Measurements from ENCODE around the gene PRG2.
"Not testable (repeated sequence)": the region's sequence is repeated elsewhere in the genome, so short reads cannot be mapped to it uniquely, and the experiment has no call there.

The PRG2 gene

DNA sequence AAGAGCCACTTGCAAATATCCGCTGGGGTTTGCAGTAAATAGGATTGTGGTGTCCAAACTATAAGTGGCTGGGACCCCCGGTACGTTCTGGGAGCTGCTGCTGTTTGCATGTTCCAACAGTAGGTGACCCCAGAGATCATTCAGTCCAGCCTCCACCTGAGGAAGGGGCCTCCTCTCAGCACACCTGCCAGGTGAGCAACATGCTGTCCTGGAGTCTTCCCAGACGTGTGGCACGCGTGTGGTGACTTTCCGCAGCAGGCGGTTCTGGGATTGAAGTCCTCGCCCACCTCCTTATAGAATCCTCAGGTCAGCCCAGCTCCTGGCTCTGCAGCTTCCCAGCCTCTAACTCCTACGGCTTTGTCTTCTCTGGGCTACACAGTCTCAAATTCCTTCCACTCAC is 45.6 kb downstream of the PRG2 start:
- DNase-seq = no peak

DNA sequence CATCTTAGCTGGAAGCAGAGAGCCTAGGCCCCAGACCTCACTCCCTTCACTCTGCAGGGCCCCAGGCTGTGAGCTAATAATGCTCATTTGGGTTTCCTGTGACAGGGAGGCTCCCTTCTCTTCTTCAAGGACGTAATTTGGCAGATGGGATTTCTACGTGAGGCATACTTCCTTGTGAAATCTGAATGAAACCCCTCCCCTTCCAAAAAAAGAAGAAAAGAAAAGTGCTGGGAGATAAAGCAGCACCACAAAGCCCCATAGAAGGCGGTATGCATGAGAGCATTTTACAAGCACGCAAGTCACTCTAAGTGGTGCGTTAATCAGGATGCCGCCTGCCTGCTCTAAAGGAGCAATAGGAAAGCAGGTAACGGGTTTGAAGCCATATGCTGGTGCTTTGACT is 46.6 kb downstream of the PRG2 start:
- DNase-seq = no peak

DNA sequence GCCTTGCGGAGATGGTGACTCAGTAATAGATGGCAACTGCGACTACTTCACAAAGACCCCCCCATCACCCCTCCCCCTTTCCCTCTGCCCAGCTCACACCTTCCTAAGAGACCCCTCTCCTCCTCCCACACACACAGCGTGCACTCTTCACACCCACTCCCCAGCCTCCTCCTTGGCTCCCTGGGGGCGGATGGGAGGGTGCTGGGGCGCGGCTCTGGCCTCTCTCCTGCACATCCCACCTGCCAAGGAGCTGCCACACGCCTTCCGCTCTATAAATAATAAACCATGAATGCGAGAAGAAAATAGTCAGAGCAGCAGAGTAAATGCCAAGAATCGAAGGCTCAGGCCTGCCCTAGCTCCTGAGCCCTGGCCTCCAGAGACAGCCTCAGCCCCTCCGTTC is 47.7 kb downstream of the PRG2 start:
- DNase-seq = no peak

DNA sequence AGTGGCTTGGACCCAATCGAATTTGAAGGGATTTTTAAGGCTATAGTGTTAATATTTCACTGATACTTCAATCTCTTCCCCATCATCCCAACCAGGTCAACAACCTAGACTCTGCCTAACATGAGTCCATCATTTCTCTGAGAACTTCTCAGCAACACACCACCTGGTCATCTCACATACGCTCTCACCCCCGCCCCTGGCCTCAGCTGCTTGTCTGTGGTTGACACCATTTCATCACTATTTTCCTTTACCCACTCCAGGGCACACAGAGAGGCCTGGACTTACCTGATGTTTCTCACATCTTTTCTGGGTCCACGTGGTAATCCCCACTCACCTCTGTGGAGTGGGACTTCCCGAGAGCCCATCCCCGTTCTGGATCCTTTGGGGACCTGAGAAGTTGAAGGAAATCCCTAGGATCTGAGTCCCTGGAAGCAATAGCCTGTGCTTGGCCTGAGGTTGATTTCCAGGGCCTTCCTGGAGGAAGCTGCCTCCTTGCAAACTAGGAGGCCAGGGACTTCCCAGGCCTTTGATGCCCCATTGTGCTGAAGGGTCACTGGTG is 49.1 kb downstream of the PRG2 start:
- DNase-seq = no peak

DNA sequence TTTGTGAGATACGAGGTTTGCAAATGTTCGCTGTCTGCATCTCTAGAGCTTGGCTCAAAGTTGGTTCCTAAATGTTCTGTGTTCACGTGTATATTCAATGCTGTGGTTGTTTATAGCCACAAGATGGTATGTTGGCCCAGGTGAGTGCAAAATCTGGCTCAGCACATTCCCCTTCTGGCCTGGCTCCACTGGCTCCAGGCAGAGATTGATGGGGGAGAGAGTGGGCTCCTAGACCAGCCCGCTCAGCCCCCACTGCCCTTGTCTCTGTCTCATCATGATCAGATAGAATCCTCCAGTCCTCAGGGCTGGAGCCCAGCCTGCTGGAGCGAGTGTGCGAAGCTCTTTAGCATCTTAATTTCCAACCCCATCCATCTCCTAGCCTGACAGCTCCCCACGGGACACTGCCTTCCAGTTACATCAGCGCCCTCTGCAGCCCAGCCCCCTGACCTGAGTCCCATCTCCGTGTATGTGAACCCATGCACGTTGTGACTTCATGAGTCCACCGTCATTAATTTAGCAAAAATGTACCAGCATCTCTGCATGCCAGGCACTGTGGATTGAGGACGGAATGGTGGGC is 50.3 kb downstream of the PRG2 start:
- DNase-seq = no peak

DNA sequence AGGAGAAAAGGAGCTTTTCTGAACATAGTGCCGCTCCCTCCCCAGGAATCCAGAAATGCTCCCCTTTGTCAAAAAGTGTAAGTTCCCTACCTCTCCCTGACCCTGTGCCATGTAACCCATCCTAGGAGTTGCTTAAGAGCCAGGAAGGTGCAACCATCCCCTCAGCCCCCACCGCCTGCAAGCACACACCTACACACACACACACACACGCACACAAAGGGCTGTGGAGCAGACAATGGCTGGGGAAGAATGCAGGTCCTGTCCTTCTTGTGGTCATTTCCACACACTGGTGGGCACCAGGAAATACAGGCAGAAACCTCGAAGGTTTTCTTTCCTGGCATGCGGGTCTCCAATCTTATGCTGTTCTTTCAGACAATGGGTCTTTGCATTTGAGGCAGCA is 51.1 kb downstream of the PRG2 start:
- no peak for DNase-seq

DNA sequence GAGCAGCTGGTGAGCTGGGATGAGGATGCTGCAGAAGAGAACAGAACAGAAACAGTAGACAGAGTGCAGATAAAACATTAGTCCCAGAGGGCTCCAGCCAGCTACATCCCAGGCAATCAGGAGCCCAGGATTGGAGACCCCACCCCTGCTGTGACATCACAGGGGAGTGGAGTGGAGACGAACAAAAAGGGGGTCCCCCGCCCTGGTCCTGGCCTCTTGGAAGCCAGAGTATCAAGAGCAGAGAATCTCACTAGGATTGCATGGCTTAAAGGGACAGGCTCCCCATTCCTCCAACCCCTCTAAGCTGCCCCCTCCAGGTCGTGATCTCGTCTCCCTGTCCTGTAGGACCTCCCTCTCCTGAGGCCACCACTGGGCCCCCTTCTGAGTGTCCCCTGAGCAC is 52.3 kb downstream of the PRG2 start, which contains the start of gene P2RX3:
P2RX3 (plus strand) TSS at position 211 of the 400 bp plus-strand sequence. CDS start 199 bp downstream, outside the sequence.
- DNase-seq = no peak

DNA sequence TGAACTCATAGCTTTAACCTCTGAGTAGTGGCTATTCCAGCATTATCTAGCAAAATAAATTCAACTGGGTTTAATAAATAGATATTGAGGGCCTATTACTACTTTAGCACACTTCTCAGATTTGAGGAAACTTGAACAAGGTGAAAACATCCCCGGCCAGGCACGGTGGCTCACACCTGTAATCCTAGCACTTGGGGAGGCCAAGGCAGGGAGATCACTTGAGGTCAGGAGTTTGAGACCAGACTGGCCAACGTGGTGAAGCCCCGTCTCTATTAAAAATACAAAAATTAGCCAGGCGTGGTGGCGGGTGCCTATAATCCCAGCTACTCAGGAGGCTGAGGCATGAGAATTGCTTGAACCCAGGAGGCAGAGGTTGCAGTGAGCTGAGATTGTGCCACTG is 53.6 kb downstream of the PRG2 start:
- not testable (repeated sequence) for DNase-seq

Measured in CD4-positive, alpha-beta T cell treated with Interferon alpha-2 for 1 hour (primary cell).